GM19463 (cell line): ENCODE measurements around the gene UPP1.

Experiments used
- ATAC-seq: cut with Tn5 transposase; IDR thresholded peaks from one replicate; pipeline ENCODE4 v1.9.1; 2021; ENCODE audit warnings: mild to moderate bottlenecking, moderate library complexity; ENCODE audit not compliant: unreplicated experiment

Gene UPP1

GRCh38 chr7:48085433-48085791, 3.7 kb upstream of the UPP1 start:
- ATAC-seq = no peak

GRCh38 chr7:48085942-48086341, 3.1 kb upstream of the UPP1 start:
- no peak for ATAC-seq

GRCh38 chr7:48087349-48087748, 1.7 kb upstream of the UPP1 start:
- peak; percentile 9 for ATAC-seq

GRCh38 chr7:48088559-48089045, 463 bp upstream of the UPP1 start:
- peak; percentile 52 for ATAC-seq

GRCh38 chr7:48090095-48090805, 1.2 kb downstream of the UPP1 start:
- ATAC-seq = no peak

- ATAC-seq = no peak
Measured at GRCh38 chr7:48091506-48092433, 2.7 kb downstream of the UPP1 start.

GRCh38 chr7:48094861-48095293, 5.8 kb downstream of the UPP1 start:
- no peak for ATAC-seq

GRCh38 chr7:48096273-48096672, 7.2 kb downstream of the UPP1 start:
- no peak for ATAC-seq

GRCh38 chr7:48097521-48098231, 8.6 kb downstream of the UPP1 start:
- no peak for ATAC-seq

GRCh38 chr7:48098846-48099245, 9.8 kb downstream of the UPP1 start:
- no peak for ATAC-seq

- no peak for ATAC-seq
Measured at GRCh38 chr7:48099781-48100180, 10.7 kb downstream of the UPP1 start.

GRCh38 chr7:48101352-48101751, 12.3 kb downstream of the UPP1 start:
- no peak for ATAC-seq

GRCh38 chr7:48101968-48102367, 12.9 kb downstream of the UPP1 start:
- ATAC-seq = no peak

- no peak for ATAC-seq
Measured at GRCh38 chr7:48102530-48102929, 13.5 kb downstream of the UPP1 start.

- no peak for ATAC-seq
Measured at GRCh38 chr7:48105045-48105444, 16.0 kb downstream of the UPP1 start.

- no peak for ATAC-seq
Measured at GRCh38 chr7:48106906-48107659, 18.0 kb downstream of the UPP1 start.

- ATAC-seq = no peak
Measured at GRCh38 chr7:48107926-48108472, 18.9 kb downstream of the UPP1 start.

- ATAC-seq = no peak
Measured at GRCh38 chr7:48108959-48109847, 20.1 kb downstream of the UPP1 start.
